Measurements from ENCODE around the gene SEC31A.

- TF ChIP-seq GATA3 (IDR thresholded peaks at IDR 0.05; ENCODE audit: low read depth, low read length) (no peak), GATA2 (IDR thresholded peaks at IDR 0.05; ENCODE audit: low read depth, low read length) (no peak)
Measured at GRCh38 chr4:82866706-82867385, 24.1 kb downstream of the SEC31A start.
